Measurements from ENCODE around the gene PCID2. TPM values are rescaled to one million over a fixed set of nuclear protein-coding genes. Genes with fewer than 3 reads are reported as not detected.

The PCID2 gene
- total RNA-seq, 4 donors from 2014 or later = 21.0 to 47.9 (median 33.6) TPM

DNA sequence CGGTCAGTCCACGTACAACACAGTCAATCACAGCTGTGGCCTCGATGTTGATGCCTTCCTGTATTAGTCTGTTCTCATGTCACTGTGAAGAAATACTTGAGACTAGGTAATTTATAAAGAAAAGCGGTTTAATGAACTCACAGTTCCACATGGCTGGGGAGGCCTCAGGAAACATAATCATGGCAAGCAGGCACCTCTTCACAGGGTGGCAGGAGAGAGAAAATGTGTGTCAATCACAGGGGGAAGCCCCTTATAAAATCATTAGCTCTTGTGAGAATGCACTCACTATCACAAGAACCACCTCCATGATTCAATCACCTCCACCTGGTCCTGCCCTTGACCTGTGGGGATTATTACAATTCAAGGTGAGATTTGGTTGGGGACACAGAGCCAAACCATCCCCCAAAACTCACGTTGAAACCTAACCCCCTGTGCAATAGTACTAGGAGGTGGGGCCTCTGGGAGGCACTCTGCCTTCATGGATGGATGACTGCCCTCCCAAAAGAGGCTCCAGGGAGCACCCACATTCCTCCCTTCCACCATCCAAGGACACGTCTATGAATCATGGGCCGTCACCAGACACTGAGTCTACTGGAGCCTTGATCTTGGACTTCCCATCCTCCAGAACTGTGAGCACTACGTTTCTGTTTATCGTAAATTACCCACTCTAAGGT, 52.4 kb downstream of the PCID2 start:
- no peak overlapping the region for H3K4me3 ChIP-seq
- H3K27me3 ChIP-seq = peaks cover 0 to 44% (median 1%) of the 10 kb centered on the region in 4 donors
- peaks cover 12 to 26% (median 15%) of the 10 kb centered on the region in 3 donors for H3K4me1 ChIP-seq
- H3K36me3 ChIP-seq = no peaks in the 10 kb centered on the region
- WGBS, 2 donors = 86% methylated on average over 9 of the region's 9 CpGs
- TF ChIP-seq, protein P1, sequence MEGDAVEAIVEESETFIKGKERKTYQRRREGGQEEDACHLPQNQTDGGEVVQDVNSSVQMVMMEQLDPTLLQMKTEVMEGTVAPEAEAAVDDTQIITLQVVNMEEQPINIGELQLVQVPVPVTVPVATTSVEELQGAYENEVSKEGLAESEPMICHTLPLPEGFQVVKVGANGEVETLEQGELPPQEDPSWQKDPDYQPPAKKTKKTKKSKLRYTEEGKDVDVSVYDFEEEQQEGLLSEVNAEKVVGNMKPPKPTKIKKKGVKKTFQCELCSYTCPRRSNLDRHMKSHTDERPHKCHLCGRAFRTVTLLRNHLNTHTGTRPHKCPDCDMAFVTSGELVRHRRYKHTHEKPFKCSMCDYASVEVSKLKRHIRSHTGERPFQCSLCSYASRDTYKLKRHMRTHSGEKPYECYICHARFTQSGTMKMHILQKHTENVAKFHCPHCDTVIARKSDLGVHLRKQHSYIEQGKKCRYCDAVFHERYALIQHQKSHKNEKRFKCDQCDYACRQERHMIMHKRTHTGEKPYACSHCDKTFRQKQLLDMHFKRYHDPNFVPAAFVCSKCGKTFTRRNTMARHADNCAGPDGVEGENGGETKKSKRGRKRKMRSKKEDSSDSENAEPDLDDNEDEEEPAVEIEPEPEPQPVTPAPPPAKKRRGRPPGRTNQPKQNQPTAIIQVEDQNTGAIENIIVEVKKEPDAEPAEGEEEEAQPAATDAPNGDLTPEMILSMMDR (IDR thresholded peaks at IDR 0.05) = no peak
- no peak for TF ChIP-seq POLR2A (IDR thresholded peaks at IDR 0.05)
- no peak overlapping the region for H3K27ac ChIP-seq
- H3K9me3 ChIP-seq = no peaks in the 10 kb centered on the region
- intact Hi-C loops (cut with DNase I) = no loop called here
- no peak for DNase-seq

- H3K9me3 ChIP-seq = no peaks in the 10 kb centered on the region
- intact Hi-C loops (cut with DNase I) = no loop called here
- H3K36me3 ChIP-seq = no peaks in the 10 kb centered on the region
- no peak for DNase-seq
- no peak overlapping the region for H3K27ac ChIP-seq
- no peak overlapping the region for H3K4me3 ChIP-seq
- peaks cover 0 to 34% (median 0%) of the 10 kb centered on the region in 4 donors for H3K27me3 ChIP-seq
- peaks cover 12 to 26% (median 15%) of the 10 kb centered on the region in 3 donors for H3K4me1 ChIP-seq
- TF ChIP-seq POLR2A (IDR thresholded peaks at IDR 0.05) = no peak
- TF ChIP-seq, protein P1 (IDR thresholded peaks at IDR 0.05) = no peak
- WGBS, 2 donors = 79 to 82% methylated on average over 3 of the region's 3 CpGs
Measured at GRCh38 chr13:113155201-113155600, 53.3 kb downstream of the PCID2 start.

GRCh38 chr13:113153810-113154748, 54.4 kb downstream of the PCID2 start:
- DNase-seq = peak; percentile 35
- no peaks in the 10 kb centered on the region for H3K9me3 ChIP-seq
- TF ChIP-seq POLR2A (IDR thresholded peaks at IDR 0.05) = peak in 1 of 4 donors; percentile 17
- TF ChIP-seq, protein P1 (IDR thresholded peaks at IDR 0.05) = no peak
- 8 to 18% methylated on average over 9 to 17 of the region's 76 CpGs for WGBS, 2 donors
- peaks cover 12 to 26% (median 15%) of the 10 kb centered on the region in 3 donors for H3K4me1 ChIP-seq
- H3K27ac ChIP-seq = peak overlapping the region; percentile 49 to 80 (median 73)
- intact Hi-C loops (cut with DNase I) = loop anchor here (5.0 kb wide), 1 partner anchor 212 kb away; no protein-coding TSS in a partner anchor
- H3K36me3 ChIP-seq = no peaks in the 10 kb centered on the region
- H3K4me3 ChIP-seq = peak overlapping the region; percentile 29 to 68 (median 50)
- peaks cover 0 to 23% (median 0%) of the 10 kb centered on the region in 4 donors for H3K27me3 ChIP-seq

DNA sequence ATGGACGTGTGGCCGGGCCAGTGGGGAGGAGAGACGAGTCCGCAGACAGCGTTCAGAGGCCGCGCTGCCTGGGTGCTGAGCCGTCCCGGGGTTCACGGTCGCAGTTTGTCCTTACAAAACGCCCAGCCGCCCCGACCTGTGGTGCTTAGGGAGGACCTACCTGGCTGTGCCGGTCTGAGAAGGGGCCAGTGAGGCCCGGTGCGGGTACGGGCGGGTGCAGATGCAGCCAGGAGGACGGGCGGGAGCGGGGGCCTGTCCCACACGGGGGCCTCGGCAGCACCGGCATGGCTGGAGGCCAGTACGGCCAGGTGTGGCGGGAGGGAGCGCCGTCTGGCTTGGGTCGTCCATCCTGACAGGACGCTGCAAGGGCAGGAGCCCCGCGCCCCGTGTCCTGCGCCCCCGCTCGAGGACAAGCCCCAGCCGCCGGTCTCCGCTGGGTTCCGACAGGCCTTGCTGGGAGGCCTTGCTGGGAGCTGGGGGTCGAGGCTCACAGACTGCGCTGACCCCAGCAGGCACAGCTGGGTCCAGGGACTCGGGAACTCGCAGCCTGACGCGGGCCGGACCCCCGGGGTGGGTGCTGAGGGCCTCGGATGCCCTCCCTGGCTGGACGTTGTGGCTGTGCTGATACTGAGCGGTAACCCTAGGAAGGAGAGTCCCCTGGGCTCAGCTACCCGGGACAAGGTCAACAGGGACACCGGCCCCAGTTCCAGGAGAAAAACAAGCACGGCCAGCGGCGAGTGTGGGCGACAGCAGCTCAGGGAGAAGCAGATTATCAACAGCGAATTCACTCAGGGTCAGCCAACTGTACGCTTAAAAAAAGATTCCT, 55.3 kb downstream of the PCID2 start:
- Histone ChIP-seq H3K4me1 (peaks cover 12 to 26% (median 15%) of the 10 kb centered on the region in 3 donors), H3K36me3 (no peaks in the 10 kb centered on the region), H3K4me3 (peak overlapping the region; percentile 29 to 68 (median 50)), H3K27me3 (peaks cover 0 to 20% (median 0%) of the 10 kb centered on the region in 4 donors), H3K27ac (peak overlapping the region; percentile 49 to 80 (median 73)), H3K9me3 (no peaks in the 10 kb centered on the region)
- 10 to 17% methylated on average over 16 to 19 of the region's 60 CpGs for WGBS, 2 donors
- intact Hi-C loops (cut with DNase I) = loop anchor here (5.0 kb wide), 1 partner anchor 211 kb away; no protein-coding TSS in a partner anchor
- no peak for DNase-seq
- no peak for TF ChIP-seq POLR2A (IDR thresholded peaks at IDR 0.05)
- TF ChIP-seq, protein P1 (IDR thresholded peaks at IDR 0.05) = no peak
